ENCODE measurements around the gene ATXN1.
"Not testable (repeated sequence)": the region's sequence is repeated elsewhere in the genome, so short reads cannot be mapped to it uniquely, and the experiment has no call there.

ATXN1 gene

GRCh38 chr6:16570946-16571345 lies 190.3 kb downstream of the ATXN1 start:
- DNase-seq (ENCODE audit: low read depth in 3 of 3), result no peak

GRCh38 chr6:16570221-16570553 lies 191.1 kb downstream of the ATXN1 start:
- DNase-seq (ENCODE audit: low read depth in 3 of 3), result no peak

- DNase-seq (ENCODE audit: low read depth in 3 of 3), result no peak
Measured at GRCh38 chr6:16568128-16568527, 193.1 kb downstream of the ATXN1 start.

- no peak for DNase-seq (ENCODE audit: low read depth in 3 of 3)
Measured at GRCh38 chr6:16567071-16567470, 194.2 kb downstream of the ATXN1 start.

DNA sequence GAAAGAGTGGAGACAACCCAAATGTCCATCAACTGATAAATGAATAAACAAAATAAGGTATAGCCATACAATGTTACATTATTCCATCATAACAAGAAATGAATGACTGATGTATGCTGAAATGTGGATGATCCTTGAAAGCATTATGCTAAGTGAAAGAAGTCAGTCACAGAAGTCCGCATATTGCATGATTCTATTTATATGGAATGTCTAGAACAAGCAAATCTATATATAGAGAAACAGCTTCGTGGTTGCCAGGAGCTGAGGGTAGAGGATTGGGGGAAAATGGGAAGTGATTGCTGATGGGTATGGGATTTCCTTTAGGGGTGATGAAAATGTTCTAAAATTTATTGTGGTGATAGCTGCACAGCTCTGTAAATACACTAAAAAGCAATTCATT lies 196.8 kb downstream of the ATXN1 start:
- DNase-seq (ENCODE audit: low read depth in 3 of 3), result no peak

- no peak for DNase-seq (ENCODE audit: low read depth in 3 of 3)
Measured at GRCh38 chr6:16563628-16564240, 197.5 kb downstream of the ATXN1 start.

- DNase-seq (ENCODE audit: low read depth in 3 of 3), result no peak
Measured at GRCh38 chr6:16562498-16562897, 198.8 kb downstream of the ATXN1 start.

GRCh38 chr6:16559071-16559470 lies 202.2 kb downstream of the ATXN1 start:
- no peak for DNase-seq (ENCODE audit: low read depth in 3 of 3)

- no peak for DNase-seq (ENCODE audit: low read depth in 3 of 3)
Measured at GRCh38 chr6:16555550-16555949, 205.7 kb downstream of the ATXN1 start.

DNA sequence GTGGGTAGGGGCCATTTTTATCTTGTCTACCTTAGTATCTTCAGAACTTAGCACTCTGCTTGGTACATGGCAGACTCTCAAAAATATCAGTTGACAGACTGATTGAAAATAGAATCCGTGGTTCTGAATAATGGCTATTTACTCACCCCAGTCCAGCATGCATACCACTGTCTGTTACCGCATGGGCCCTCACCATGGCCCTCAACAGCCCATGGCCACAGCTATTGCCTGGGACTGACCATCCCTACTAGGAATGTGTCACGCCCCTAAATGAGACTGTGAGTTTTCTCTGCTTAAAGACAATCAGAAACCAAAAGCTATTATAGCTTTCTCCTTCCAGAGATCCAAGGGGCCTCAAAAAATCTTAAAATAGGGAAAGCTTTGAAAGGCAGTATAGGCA lies 207.7 kb downstream of the ATXN1 start:
- no peak for DNase-seq (ENCODE audit: low read depth in 3 of 3)

DNA sequence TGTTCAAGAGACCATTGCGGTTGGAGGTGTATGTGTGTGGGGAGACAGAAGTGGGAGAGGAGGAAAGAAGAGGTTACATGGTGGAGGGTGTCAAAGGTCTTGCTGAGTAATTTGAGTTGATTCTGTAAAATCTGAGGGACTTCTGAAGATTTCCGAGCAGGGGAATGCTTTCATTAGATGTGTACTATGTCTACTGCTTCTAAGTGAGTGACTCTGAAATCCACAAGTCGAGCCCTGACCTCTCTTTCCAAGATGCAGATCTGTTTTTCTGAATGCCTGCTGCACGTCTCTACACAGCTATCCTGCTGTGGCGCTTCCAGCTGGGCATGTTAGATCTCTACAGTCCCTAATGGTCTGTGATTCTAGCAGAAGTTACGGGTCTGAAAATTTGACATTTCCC lies 209.8 kb downstream of the ATXN1 start:
- DNase-seq (ENCODE audit: low read depth in 3 of 3), result no peak

DNA sequence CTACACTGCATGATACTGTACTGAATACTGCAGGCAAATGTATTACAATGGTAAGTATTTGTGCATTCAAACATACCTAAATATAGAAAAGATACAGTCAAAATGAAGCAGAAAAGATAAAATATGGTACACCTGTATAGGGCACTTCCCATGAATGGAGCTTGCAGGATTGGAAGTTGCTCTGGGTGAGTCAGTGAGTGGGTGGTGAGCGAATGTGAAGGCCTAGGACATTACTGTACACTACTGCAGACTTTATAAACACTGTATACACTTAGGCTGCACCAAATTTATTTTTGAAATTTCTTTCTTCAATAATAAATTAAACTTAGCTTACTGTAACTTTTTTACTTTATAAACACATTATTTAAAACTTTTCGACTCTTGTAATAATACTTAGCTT lies 213.1 kb downstream of the ATXN1 start:
- no peak for DNase-seq (ENCODE audit: low read depth in 3 of 3)

DNA sequence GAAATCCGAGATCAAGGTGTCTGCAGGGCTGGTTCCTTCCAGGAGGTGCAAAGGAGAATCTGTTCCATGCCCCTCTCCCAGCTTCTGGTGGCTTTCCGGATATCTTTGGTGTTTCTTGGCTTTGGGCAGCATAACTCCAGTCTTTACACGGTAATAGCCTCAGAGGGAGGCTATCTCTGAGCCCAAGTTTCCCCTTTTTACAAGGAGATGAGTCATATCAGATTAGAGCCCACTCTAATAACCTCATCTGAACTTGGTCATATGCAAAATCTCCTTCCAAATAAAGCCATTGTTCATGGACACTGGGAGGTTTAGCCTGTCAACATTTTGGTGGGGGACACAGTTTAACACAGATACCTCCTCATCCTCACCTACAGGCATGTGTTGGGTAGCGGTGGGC lies 213.7 kb downstream of the ATXN1 start:
- DNase-seq (ENCODE audit: low read depth in 3 of 3), result no peak

- no peak for DNase-seq (ENCODE audit: low read depth in 3 of 3)
Measured at GRCh38 chr6:16546861-16547260, 214.4 kb downstream of the ATXN1 start.

- no peak for DNase-seq (ENCODE audit: low read depth in 3 of 3)
Measured at GRCh38 chr6:16545382-16545781, 215.9 kb downstream of the ATXN1 start.

GRCh38 chr6:16544521-16544920 lies 216.7 kb downstream of the ATXN1 start:
- no peak for DNase-seq (ENCODE audit: low read depth in 3 of 3)

DNA sequence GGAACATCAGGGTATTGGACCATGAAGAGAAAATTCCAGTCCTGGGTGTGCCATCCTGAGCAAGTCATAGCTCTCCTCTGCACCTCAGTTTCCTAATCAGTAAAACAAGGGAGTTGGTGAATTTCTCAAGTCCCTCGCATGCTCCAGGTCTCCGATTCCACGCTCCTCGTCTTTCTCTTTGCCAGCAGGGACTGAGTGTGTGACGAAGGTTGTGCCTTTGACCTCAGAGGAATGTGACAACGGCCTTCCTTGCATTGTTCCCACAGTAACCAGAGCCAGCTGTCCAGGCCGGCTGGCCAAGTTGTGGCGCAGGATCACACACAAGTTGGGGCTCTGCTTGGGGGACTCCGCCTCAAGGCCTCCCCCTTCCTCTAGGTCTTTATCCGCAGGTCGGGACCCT lies 217.3 kb downstream of the ATXN1 start:
- DNase-seq (ENCODE audit: low read depth in 3 of 3), result no peak

DNA sequence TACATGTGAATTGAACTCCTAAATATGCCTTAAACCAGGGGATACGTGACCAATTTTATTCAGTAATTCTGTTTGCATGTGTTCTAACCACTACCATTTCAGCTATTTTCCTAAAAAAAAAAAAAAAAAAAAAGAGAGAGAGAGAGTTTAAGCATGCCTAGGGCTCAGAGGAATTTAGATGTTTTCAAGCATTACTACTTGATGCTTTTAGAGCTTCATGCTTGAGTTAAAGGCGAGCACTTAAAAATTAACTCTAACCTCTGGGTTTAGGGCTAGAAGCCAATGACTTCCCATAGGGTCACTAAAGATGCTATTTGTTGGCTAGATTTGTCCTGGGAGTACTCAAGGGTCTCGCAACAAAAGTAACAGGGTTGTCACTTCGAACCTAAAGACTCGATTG lies 217.7 kb downstream of the ATXN1 start:
- DNase-seq (ENCODE audit: low read depth in 3 of 3), result no peak

- DNase-seq (ENCODE audit: low read depth in 3 of 3), result no peak
Measured at GRCh38 chr6:16542070-16542469, 219.2 kb downstream of the ATXN1 start.

DNA sequence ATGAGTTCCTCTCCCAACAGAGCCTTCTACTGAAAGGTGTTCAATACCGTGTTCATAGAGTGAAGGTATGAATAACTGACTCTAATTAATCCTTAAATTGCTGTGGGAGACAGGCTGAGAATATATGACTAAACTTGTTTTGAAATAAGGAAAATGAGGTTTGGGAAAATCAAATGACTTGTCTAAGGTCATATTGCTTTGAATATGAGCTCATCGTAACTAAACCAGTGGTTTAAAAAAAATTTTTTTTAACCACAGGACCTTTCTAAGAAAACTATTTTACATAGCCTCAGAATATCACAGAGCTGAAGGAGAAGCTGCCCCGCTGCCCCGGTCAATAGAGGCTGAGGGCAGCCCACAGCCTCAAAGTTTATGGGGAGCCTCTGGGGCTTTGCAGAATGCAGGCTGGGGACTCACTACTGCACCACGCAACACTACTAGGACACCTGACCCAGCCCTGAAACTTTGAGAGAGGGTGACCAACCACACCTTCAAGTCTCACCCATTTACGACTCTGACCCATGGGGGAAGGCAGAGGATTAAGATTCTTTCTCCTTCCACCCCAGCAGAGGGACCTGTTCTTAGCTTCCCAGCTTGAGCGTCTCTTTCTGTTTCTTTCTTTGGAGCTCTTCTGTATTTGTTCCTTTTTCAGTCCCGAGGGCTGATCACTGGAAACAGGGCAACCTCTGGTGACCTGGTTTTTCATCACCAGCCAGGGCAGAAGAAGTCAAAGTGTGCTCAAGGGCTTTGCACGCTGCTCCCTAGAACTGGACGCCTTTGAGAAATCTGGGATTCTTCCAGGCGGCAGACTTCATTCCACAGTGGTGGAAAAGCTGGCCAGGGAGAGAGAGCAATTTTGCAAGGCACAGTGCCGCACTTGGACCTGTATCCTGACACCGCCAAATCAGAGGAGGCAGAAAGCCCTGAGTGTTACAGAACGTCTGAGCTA lies 220.2 kb downstream of the ATXN1 start:
- DNase-seq (ENCODE audit: low read depth in 3 of 3), result no peak

DNA sequence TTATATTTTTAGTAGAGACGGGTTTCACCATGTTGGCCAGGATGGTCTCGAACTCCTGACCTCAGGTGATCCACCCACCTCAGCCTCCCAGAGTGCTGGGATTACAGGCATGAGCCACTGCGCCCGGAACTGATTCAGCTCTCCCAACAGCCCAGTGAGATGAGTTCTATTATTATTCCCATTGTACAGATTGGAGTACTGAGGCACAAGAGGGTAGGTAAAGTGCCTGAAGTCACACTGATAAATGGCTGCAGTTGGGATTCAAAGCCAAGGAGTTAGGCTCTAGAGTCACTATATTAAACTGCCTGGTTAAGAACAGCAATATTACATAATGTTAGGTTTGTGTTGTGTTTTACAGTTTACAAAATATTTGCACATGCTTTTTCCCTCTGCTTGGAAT lies 220.9 kb downstream of the ATXN1 start:
- DNase-seq (ENCODE audit: low read depth in 3 of 3), result not testable (repeated sequence)

GRCh38 chr6:16539086-16539931 lies 222.0 kb downstream of the ATXN1 start:
- DNase-seq (ENCODE audit: low read depth in 3 of 3), result no peak

DNA sequence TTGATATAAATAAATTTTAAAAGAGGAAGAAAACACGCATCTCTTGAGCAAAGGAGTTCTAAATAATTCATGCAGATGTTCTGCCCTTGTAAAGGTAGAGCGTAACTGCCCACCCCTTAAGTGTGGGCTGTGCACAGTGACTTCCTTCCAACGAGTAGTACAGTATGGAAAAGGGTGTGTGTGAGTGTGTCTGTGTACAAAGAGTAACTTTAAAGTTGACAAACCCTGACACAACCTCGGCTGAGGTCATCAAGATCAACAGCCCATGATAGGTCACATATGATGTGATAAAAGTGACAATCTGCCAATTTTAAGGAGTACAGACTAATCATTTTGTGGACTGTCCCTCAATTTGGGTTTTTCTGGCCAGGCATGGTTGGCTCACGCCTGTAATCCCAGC lies 225.7 kb downstream of the ATXN1 start:
- DNase-seq (ENCODE audit: low read depth in 3 of 3), result no peak

Measured in stimulated activated CD4-positive, alpha-beta T cell treated with anti-CD3 and anti-CD28 coated beads, TNF-alpha, amount 100 ng/mL, for 48 hours (primary cell).